Endometrial microvascular endothelial cells (primary cell): ENCODE results near the gene C22orf23. TPM values are rescaled to one million over a fixed set of nuclear protein-coding genes. Genes with fewer than 3 reads are reported as not detected.

Experiments used
- in situ Hi-C: cut with HindIII; loops from 2 replicates; pipeline ENCODE4 v1.10.0; 2017; ENCODE audit warnings: low sequenced_read_pairs, low pct_unique_long_range_greater_than_20kb; ENCODE audit errors: inconsistent ontology term
- total RNA-seq: library from RNA; depleted of rRNA; stranded (reverse); fragments of >200 nt; gene quantifications from one replicate; pipeline ENCODE4 v1.2.3, GENCODE V29; 2015; ENCODE audit errors: inconsistent ontology term

The C22orf23 gene
- total RNA-seq = not detected

DNA sequence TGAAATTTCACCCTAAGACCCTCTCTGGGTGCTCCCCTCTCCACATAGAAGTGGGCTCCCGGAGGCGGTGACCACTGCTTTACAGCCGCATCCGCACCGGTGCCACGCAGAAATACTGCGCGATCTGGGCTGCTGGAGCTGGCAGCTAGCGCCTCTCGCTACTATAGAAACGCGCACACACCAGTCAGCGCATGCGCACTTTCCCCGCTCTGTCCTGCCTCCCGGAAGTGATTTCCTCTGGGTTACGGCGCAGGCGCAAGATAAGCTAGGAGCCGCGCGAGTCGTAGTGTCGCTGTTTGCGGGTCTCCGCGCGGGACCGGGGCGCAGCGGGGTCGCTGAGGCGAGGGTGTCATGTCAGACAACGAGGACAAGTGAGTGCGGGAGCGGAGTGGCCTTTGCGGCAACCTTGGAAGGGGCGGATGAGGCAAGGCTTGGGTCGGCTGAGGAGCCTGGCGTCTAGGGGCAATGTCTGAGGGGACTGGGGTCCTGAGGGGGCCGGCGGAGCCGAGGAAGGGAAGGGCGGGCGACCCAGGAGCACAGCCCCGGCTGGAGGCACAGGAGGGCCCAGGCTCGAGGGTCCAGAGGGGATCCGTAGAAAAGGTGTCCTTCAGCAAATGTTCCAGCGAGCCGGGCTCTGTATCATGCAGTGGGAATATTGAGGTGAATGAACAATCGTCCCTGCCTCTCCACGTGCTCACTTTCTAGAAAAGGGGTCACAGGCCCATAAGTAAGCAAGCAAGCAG is at the start of gene C22orf23, which contains the start of gene POLR2F:
C22orf23 (minus strand) TSS at position 165 of the 743 bp plus-strand sequence. CDS start 452 bp downstream, outside the sequence.
POLR2F (plus strand) TSS at position 263 of the 743 bp plus-strand sequence; CDS start at position 352, 89 bp downstream.
- in situ Hi-C loops = no loop called here

DNA sequence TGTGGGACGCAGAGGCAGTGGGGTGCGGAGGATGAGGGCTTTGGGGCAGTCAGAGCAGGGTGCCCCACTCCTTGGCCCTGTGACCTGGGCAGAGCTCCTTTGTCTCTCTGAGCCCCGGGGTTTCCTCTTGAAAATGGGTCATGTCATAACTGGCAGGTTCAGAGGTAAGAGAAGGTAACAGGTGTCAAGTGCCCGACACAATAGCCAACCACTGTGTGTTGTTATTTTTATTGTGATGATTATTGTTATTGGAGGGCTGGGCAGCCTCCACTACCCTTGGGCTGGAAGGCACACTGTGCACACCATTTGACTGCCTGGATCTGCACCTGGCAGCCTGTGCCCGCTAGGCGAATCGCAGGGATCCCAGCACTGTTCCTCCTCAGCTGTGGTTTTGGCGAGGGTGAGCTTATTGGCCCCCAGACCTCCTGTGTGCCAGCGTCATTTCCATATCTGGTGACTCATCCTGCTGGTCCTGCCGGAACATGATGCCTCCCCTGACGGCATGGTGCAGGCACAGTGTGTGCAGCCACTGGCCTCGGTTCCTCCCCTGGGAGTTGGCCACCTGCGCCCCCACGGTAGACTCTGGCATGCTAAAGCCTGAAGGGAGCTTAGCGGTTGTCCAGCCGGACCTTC is 46.4 kb upstream of the C22orf23 start:
- in situ Hi-C loops = no loop called here

DNA sequence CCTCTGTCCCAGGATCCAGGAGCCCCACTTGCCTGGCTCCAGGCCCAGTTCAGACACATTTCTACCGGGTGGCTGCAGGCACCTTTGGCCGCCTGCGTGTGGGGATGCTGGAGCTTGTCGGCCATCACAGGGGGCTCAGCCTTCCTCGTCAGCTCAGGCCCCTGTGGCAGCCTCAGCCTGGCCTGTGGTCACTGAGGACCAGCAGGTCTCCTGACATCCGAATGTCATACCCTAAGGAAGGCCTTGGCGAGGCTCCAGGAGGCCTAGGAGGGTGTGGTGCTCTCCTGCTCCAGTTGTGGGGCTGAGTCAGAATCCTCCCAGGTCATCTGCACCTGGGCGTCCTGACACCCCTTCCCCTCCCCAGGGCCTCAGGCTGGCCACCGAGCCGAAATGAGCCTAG is 45.8 kb upstream of the C22orf23 start:
- in situ Hi-C loops = no loop called here

DNA sequence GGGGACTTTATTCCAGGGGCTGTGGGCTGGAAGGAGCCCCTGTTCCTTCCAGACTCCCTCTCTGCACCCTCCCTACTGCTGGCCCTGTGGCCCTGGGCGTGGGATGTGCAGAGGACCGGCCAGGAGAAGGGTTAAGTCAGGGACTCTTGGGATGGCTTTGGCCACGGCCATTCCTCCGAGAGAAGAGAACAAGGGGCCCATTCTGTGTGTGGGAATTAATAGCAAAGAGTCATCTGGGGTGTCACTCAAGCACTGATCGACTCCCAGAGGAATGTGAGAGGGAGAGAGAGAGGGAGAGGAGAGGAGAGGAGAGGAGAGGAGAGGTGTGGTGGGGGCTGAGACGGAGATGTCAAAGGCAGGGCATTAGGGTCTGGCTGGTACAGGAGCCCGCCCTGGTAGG is 45.1 kb upstream of the C22orf23 start:
- in situ Hi-C loops = no loop called here

DNA sequence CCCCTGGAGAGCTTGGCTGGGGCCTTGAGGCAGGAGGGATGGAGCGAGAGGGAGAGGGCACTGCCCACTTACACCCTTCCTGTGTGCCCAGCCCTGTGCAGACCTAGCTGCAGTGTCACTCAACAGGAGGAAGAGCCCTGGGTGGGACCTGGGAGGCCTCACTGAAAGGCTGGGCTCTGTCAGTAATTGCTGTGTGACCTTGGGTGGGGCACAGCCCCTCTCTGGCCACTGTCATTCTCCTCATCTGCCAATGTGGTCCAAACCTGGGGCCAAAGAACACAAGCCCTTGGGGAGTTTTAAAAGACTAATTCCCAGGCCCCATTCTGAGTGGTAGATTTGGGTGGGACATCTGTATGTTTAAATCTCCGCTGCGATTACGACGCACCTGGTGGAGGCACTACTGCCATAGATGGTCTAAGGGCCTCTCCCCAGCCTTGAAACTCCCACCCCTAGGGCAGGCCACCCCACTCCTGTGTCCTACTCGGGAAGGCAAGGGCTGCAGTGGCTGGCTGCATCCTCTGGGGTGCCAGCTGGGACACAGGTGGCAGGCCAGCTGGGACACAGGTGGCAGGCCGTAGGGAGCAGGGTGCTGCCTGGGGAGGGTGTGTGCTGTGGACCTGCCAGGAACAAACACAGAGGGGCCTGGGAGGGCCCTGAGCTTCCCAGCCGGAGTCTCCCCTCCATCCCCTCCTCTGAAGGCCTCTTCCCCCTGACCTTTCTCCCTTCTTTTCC is 43.3 kb upstream of the C22orf23 start:
- in situ Hi-C loops = no loop called here

DNA sequence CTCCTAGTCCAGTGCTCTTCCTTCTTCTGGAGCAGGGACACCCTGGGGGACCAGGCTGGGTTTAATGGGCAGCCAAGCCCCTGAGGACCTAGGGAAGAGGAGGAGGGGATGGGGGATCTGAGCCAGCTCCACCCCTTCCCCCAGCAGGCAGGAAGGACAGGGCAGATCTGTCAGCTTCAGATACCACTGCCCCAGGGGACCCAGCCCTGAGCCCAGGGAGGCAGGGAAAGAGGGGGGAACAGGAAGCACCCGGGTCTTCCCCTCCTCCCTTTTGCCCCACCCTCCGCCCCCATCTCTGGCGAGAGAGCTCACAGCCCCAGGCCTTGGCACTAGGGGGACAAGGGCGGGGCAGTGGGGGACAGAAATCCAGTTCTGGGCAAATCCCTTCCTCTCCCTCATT is 42.7 kb upstream of the C22orf23 start:
- in situ Hi-C loops = no loop called here

DNA sequence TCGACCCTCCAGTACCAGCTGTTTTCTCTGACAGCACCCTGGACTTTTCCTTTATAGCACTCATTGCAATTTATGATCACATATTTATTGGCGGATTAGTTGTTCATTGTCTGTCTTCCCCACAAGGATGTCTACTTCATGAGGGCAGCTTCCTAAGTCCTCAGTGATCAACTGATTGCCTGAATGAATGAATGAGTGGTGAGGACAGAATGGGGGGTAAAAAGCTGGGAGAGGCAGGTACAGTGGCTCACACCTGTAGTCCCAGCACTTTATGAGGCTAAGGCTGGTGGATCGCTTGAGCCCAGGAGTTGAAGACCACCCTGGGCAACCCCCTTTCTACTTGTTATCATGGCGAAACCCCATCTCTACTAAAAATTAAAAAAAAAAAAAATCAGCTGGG is 42.1 kb upstream of the C22orf23 start:
- in situ Hi-C loops = no loop called here

DNA sequence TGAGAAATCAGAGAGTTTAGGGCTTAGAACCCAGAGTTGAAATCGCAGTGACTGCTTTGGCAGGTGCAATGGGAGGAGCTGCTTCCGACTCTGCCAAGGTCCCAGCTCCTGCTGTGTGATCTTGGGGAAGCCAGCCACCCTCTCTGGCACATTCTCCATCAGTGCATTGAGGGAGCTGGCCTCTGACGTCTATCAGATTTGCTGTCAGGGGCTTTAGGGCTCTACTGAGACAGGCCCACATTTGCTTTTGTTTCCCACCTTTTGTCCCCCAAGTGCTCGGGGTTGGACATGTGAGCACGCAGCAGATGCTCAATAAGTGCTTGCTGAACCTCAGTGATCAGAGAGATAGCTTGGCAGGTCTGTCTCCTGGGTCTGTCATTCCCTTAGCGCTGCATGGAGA is 41.6 kb upstream of the C22orf23 start:
- in situ Hi-C loops = no loop called here

DNA sequence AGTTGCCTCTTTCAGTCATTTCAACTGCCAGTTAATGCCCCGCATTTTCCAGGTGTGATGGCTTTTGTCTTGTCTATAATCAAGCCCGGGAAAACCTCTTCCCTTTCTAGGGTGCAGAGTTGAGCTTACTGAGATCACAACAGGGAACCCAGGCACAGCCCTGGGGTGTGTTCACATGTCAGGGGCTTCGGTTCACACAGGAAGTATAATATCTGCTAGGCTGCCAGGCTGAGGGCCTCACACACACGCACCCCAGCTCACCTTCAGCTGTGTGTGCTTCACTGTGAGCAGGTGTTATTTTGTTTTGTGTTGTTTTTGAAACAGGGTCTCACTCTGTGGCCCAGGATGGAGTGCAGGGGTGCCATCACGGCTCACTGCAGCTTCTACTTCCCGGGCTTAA is 40.6 kb upstream of the C22orf23 start:
- in situ Hi-C loops = no loop called here

DNA sequence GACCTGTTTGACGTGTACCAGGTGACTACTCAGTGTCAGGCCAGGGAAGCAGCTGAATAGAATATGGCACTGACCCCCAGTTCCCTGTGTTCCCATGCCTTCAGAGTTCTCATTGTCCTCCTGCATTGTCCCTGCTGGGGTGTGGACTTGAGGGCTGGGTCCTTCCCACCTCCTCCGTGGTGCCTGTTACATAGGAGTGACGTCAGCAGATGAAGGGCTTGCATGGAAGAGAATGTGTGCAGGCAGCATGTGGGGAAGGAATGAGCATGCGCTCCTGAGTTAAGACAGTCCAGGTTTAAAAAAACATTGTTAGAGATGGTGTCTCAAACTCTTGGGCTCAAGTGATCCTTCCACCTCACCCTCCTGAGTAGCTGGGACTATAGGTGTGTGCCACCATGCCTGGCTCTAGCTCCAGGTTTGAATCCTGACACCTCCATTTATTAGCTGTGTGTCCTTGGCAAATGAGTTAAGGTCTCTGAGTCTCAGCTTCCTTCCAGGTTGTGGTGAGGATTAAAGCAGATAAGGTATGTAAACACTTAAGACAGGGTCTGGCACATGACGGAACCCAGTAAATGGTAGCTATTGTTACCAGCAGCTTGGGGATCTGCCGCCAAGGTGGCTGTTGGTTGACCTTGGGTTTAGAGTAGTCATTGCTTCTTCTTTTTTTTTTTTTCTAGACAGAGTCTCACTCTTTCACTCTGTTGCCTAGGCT is 38.5 kb upstream of the C22orf23 start:
- in situ Hi-C loops = no loop called here

DNA sequence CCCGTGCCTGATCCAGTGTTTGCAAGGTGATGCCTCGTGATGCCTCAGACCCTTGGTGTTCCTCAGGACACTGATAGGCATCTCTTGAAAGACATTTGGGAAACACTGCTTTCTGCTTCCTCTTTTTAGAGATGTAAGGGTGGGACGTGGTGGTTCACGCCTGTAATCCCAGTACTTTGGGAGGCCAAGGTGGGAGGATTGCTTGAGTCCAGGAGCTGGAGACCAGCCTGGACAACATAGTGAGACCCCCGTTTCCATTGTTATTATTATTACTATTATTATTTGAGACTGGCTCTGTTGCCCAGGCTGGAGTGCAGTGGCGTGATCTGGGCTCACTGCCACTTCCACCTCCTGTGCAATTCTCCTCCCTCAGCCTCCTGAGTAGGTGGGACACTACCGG is 37.5 kb upstream of the C22orf23 start:
- in situ Hi-C loops = no loop called here

DNA sequence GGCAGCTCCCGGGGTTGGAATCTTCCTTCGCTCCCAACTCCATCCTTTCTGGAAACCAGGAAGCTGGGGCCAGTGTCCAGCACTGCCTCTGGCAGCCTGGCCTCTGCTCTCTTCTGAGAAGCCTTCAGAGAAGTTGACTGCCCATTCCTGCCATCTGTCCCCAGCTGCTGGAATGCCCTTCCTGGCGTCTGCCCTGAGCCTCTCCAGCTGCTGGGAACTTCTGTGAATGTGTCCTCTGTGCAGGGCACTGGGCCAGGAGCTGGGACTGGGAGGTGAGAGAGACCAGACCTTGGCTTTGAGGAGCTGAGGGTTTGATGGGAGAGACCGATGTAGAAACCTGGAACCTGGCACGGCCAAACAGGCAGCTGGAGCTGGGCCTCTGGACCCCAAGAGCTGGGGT is 36.9 kb upstream of the C22orf23 start:
- in situ Hi-C loops = no loop called here

DNA sequence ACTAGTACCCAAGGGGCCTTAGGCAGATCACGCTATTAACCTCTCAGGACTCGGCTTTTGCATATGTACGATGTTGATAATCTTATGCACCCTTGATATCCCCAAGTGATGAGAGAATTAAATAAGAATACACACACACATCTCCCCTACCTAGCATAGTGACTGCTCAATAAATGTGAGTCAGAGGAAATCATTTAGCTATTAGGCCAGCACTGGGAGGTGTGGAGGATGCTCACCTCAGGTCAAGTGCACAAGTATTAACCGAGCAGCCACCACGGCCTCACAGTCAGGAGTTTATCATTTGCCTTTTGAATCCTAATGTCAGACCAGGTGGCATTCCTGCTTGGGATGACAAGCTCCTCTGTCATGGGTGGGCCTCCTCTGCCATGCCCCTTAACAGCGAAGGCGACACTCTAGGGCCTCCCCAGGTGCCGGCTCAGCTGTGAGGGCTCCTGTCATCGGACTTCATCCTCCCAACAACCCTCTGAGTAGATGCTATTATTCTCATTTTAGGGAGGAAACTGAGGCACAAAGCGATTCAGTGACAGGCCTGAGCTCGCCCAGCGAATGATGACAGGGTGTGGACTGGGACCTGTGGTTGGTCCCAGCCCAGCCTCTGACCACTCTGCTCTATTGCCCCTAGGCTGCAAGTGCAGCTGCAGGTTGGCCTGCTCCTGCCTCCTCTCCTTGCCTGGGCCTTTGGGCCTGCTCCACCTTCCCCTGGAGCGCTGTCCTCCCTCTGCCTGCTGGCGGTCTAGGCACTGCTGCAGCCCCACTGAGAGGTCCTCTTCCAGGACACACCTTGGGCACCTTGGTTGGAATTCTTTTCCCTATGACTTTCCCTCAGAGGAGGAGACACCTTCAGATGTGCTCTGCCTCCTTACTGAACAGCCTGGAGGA is 36.0 kb upstream of the C22orf23 start:
- in situ Hi-C loops = no loop called here

DNA sequence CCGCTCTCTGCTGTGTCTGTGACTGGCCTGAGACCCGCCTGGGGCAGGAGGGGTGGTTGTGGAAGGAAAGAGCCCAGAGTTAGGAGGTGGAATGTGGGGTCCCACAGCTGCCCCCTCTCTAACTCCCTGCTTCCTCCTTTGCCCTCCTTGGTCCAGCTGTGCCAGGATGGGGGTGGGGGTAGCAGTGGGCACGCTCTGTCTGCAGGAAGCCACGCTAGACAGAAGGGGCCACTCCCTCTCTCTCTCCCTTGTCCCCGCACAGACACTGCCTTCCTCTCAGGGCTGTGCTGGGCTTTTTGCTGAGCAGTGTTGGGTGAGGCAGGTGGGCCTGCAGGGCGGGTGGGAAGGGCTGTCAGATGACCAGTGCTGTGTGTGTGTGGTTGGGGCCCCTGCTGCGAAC is 33.0 kb upstream of the C22orf23 start:
- in situ Hi-C loops = no loop called here

DNA sequence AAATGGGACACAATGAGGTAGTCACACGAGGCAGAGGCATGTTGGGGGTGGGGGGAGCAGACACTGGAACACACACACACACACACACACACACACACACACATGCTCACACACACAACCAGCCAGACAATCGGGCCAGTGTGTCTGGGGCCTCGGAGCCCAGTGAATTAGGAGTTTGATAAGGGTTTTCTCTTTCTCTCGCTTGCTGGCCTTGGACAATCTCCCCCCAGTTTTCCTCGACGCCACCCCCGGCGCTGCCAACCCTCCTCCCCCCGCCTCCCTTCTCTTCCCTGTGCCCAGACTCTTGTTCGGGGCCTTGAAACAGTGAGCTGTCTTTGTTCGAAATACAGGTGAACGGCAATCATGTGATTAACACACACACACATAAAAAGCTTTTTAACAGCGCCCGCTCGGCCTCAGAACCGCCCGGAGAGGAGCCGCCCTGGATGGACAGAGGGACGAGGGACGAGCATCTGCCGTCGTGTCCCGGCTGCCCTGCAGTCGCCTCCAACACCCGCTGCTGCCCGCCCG is 32.4 kb upstream of the C22orf23 start:
- in situ Hi-C loops = no loop called here

DNA sequence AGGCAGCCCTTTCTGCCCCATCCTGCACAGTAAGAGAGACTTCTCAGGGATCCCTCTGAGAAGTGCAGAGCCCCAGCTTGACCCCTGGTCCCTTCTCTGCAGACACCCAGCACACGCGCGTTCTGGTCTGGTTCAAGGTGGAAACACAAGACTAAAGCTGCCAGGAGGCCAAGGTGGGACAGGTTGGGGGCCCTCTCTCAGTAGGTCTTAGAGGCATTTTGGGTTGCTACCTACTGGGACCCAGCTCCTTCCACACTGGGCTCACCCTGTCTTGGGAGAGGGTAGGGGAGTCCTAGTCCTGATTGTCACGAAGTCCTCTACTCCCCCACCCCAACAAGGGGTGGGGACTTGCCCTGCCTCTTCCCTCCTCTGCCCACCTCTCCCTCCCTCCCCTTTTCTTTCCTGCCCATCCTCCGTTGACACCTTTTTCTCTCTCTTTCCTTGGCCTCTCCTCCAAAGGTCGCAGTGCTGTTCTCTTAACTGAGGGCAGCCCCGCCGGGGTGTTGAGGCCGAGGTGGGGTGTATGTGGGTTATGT is 31.7 kb upstream of the C22orf23 start:
- in situ Hi-C loops = no loop called here

DNA sequence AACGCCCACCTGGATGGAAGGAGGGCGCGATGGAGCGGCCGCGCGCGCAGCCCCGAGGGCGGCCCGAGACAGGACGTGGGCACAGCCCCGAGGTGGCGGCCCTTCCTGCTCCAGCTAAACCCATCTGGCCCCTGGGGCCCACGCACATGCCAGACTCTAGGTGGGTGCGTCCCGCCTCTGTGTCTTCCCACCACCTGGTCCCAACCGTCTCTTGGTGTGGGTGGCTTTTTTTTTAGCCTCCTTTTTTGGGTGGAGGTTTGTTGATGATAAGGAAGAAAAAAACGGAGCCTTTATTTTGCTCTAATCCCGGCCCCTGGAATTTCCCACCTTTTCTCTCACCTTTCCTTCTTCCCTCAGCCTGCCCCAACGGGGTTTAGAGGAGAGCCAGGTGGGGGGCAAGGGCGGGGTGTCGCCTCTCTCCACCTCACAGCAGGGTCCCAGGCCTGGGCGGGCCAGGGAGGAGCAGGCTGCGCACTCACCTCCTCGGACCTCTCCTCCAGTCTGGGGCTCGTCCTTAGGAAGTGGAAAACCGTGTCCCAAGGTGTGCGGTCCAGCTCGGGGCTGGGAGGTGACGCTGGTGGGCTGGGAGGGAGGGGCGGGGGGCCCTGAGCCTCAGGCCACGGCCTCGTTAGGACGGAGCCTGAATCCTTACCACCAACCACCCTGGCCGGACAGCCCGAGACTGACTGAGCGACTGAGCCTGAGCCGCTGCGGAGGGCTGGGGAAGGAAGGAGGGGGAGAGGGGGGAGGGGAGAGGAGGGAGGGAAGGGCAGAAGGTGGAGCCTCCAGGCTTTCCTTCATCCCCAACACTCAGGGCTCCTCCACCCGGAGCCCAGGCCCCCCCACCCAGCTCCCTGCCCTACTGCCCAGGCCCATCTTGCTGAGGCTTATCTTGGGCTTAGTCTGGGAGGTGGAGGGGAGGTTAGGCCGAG is 30.7 kb upstream of the C22orf23 start, which contains the start of gene SOX10:
SOX10 (minus strand) TSS at position 696 of the 932 bp plus-strand sequence. CDS start 771 bp downstream, outside the sequence.
- in situ Hi-C loops = no loop called here
